ENCODE results near the gene MRPL45. TPM values are rescaled to one million over a fixed set of nuclear protein-coding genes. Genes with fewer than 3 reads are reported as not detected.

Gene MRPL45
- total RNA-seq, 3 donors from 2014 or later (not counting 1 experiment from before 2014, with no cell fraction given), result 11.5 to 14.2 (median 12.6) TPM

DNA sequence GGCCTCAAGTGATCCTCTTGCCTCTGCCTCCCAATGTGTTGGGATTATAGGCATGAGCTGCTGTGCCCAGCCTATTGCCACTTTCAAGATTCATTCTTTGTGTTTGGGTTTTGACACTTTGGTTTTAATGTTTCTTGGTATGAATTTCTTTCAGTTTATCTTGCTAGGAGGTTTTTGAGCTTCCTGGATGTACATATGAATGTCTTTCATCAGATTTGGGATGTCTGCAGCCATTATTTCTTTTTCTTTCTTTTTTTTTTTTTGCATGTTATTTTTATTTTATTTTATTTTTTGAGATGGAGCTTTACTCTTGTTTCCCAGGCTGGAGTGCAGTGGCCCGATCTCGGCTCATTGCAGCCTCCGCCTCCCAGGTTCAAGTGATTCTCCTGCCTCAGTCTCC lies 18.5 kb downstream of the MRPL45 start:
- ATAC-seq (no peak), DNase-seq (no peak)
- no peaks in the 10 kb centered on the region for H3K9me3 ChIP-seq (ENCODE audit: control insufficient read depth, insufficient read depth, low read length)
- H3K9me3 Mint-ChIP-seq, result no peaks in the 10 kb centered on the region
- H3K4me1 ChIP-seq (ENCODE audit: control insufficient read depth, insufficient read depth, low read length), result no peaks in the 10 kb centered on the region
- H3K4me3 ChIP-seq (ENCODE audit: low read length), result no peak overlapping the region
- H3K4me3 Mint-ChIP-seq, result no peak overlapping the region
- intact Hi-C loops (cut with micrococcal nuclease), result no loop called here
- no peaks in the 10 kb centered on the region for H3K27me3 ChIP-seq (ENCODE audit: control insufficient read depth, insufficient read depth, low read length)
- H3K36me3 Mint-ChIP-seq, result peaks cover 7% of the 10 kb centered on the region
- no peaks in the 10 kb centered on the region for H3K27me3 Mint-ChIP-seq (ENCODE audit: low read depth in 2 of 2)
- 67% methylated on average over 3 of the region's 3 CpGs for WGBS (ENCODE audit: insufficient coverage)
- H3K27ac ChIP-seq (ENCODE audit: low read length), result no peak overlapping the region
- H3K4me1 Mint-ChIP-seq, result no peaks in the 10 kb centered on the region
- H3K27ac Mint-ChIP-seq, result no peak overlapping the region
- TF ChIP-seq, protein P1, sequence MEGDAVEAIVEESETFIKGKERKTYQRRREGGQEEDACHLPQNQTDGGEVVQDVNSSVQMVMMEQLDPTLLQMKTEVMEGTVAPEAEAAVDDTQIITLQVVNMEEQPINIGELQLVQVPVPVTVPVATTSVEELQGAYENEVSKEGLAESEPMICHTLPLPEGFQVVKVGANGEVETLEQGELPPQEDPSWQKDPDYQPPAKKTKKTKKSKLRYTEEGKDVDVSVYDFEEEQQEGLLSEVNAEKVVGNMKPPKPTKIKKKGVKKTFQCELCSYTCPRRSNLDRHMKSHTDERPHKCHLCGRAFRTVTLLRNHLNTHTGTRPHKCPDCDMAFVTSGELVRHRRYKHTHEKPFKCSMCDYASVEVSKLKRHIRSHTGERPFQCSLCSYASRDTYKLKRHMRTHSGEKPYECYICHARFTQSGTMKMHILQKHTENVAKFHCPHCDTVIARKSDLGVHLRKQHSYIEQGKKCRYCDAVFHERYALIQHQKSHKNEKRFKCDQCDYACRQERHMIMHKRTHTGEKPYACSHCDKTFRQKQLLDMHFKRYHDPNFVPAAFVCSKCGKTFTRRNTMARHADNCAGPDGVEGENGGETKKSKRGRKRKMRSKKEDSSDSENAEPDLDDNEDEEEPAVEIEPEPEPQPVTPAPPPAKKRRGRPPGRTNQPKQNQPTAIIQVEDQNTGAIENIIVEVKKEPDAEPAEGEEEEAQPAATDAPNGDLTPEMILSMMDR (IDR thresholded peaks at IDR 0.05), result no peak
- H3K36me3 ChIP-seq (ENCODE audit: control insufficient read depth, insufficient read depth, low read length), result peaks cover 4% of the 10 kb centered on the region

DNA sequence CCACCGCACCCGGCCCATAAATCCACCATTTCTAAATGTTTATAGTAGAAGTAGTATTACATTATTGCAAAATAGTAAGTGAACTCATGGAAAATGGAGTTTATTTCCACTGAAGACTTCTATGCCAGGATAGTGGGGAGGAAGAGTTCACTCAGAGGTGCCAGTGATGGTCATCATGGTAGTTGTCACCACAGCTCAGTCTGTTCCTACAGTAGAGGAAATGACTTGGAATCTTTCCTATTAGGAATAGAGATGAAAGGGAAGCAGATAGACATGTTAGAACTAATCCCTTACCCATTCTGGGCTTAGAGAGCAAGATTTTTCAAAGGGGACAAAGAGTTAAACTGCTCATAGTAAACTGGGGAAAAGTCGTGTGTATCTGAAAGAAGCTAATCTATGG lies 20.1 kb downstream of the MRPL45 start:
- Mint-ChIP-seq H3K36me3 (peaks cover 7% of the 10 kb centered on the region), H3K27me3 (ENCODE audit: low read depth in 2 of 2) (no peaks in the 10 kb centered on the region), H3K4me3 (no peak overlapping the region), H3K9me3 (no peaks in the 10 kb centered on the region), H3K4me1 (no peaks in the 10 kb centered on the region), H3K27ac (no peak overlapping the region)
- Histone ChIP-seq H3K4me3 (ENCODE audit: low read length) (no peak overlapping the region), H3K36me3 (ENCODE audit: control insufficient read depth, insufficient read depth, low read length) (peaks cover 10% of the 10 kb centered on the region), H3K27ac (ENCODE audit: low read length) (no peak overlapping the region), H3K4me1 (ENCODE audit: control insufficient read depth, insufficient read depth, low read length) (no peaks in the 10 kb centered on the region), H3K27me3 (ENCODE audit: control insufficient read depth, insufficient read depth, low read length) (no peaks in the 10 kb centered on the region), H3K9me3 (ENCODE audit: control insufficient read depth, insufficient read depth, low read length) (no peaks in the 10 kb centered on the region)
- intact Hi-C loops (cut with micrococcal nuclease), result no loop called here
- WGBS (ENCODE audit: insufficient coverage), result 71% methylated on average over 1 of the region's 3 CpGs
- ATAC-seq (no peak), DNase-seq (peak in 1 of 2 donors; percentile 1)
- TF ChIP-seq, protein P1 (IDR thresholded peaks at IDR 0.05), result no peak

DNA sequence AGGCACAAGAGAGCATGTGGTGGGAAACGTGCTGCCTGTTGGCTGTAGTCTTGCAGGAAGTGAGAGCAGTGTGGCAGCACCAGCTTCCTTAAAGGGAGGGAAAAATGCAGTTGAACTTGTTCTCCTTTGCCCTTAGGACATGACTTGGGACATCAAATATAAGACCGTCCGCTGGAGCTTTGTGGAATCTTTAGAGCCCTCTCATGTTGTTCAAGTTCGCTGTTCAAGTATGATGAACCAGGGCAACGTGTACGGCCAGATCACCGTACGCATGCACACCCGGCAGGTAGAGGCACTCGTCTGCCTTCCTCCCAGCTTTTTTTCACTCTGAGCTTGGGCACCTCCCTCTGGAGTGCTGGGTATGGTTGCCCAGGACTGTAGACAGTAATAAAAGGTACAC lies 23.5 kb downstream of the MRPL45 start:
- H3K27me3 ChIP-seq (ENCODE audit: control insufficient read depth, insufficient read depth, low read length), result no peaks in the 10 kb centered on the region
- Mint-ChIP-seq H3K27ac (no peak overlapping the region), H3K4me3 (no peak overlapping the region), H3K9me3 (no peaks in the 10 kb centered on the region), H3K36me3 (peaks cover 7% of the 10 kb centered on the region), H3K4me1 (no peaks in the 10 kb centered on the region), H3K27me3 (ENCODE audit: low read depth in 2 of 2) (no peaks in the 10 kb centered on the region)
- DNase-seq (no peak), ATAC-seq (no peak)
- 95% methylated on average over 10 of the region's 10 CpGs for WGBS (ENCODE audit: insufficient coverage)
- H3K9me3 ChIP-seq (ENCODE audit: control insufficient read depth, insufficient read depth, low read length), result no peaks in the 10 kb centered on the region
- no peak overlapping the region for H3K4me3 ChIP-seq (ENCODE audit: low read length)
- TF ChIP-seq, protein P1 (IDR thresholded peaks at IDR 0.05), result no peak
- H3K4me1 ChIP-seq (ENCODE audit: control insufficient read depth, insufficient read depth, low read length), result no peaks in the 10 kb centered on the region
- H3K36me3 ChIP-seq (ENCODE audit: control insufficient read depth, insufficient read depth, low read length), result peaks cover 19% of the 10 kb centered on the region
- intact Hi-C loops (cut with micrococcal nuclease), result no loop called here
- no peak overlapping the region for H3K27ac ChIP-seq (ENCODE audit: low read length)

DNA sequence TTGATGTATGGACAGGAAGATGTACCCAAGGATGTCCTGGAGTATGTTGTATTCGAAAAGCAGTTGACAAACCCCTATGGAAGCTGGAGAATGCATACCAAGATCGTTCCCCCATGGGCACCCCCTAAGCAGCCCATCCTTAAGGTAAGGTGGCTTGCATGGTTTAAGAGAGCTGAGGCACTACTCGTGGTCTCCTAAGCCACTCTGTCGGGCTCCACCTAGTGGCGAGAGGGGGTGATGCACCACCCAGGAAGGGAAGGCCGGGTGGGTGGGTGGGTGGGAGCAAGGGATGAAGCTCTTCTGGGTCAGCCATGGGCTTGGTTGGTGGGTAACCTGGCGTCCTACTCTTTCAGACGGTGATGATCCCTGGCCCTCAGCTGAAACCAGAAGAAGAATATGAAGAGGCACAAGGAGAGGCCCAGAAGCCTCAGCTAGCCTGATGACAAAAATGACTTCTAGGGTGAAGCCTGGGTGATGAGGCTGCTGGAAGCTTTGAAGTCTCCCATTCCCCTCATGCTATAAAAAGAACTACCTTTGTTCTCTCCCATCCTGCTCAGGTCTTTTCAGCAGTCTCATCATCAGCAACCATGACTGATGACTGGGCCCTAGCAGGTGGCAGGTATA lies 25.3 kb downstream of the MRPL45 start:
- H3K4me1 Mint-ChIP-seq, result peaks cover 0 to 4% of the 10 kb centered on the region in 2 donors
- Histone ChIP-seq H3K4me1 (ENCODE audit: control insufficient read depth, insufficient read depth, low read length) (no peaks in the 10 kb centered on the region), H3K36me3 (ENCODE audit: control insufficient read depth, insufficient read depth, low read length) (peaks cover 19% of the 10 kb centered on the region), H3K27me3 (ENCODE audit: control insufficient read depth, insufficient read depth, low read length) (no peaks in the 10 kb centered on the region), H3K27ac (ENCODE audit: low read length) (no peak overlapping the region), H3K9me3 (ENCODE audit: control insufficient read depth, insufficient read depth, low read length) (no peaks in the 10 kb centered on the region), H3K4me3 (ENCODE audit: low read length) (no peak overlapping the region)
- no peak overlapping the region for H3K4me3 Mint-ChIP-seq
- DNase-seq, result peak; percentile 65 to 82
- peak; percentile 85 to 94 (median 94) for ATAC-seq
- 29% methylated on average over 8 of the region's 8 CpGs for WGBS (ENCODE audit: insufficient coverage)
- no peaks in the 10 kb centered on the region for H3K27me3 Mint-ChIP-seq (ENCODE audit: low read depth in 2 of 2)
- TF ChIP-seq, protein P1 (IDR thresholded peaks at IDR 0.05), result peak; percentile 85
- no peaks in the 10 kb centered on the region for H3K9me3 Mint-ChIP-seq
- H3K27ac Mint-ChIP-seq, result no peak overlapping the region
- H3K36me3 Mint-ChIP-seq, result no peaks in the 10 kb centered on the region
- intact Hi-C loops (cut with micrococcal nuclease), result no loop called here
